DOHH2 (cell line): Measurements from ENCODE around the gene OR4D1.

Source experiments
- H3F3A ChIP-seq: fragments of 200-600 bp; sonication (generic), shearing (Covaris generic); 2 replicates; pipeline ENCODE4 v1.6.0; 2016; ENCODE audit warnings: antibody characterized with exemption, mild to moderate bottlenecking; ENCODE audit not compliant: control insufficient read depth, insufficient read depth
- H3K27ac ChIP-seq: fragments of 200-600 bp; sonication (generic); 2 replicates; pipeline ENCODE4 v1.5.1; 2014; ENCODE audit warnings: low read depth, mild to moderate bottlenecking, low read length, moderate library complexity
- H3K27me3 ChIP-seq: fragments of 200-600 bp; sonication (generic); 2 replicates; pipeline ENCODE4 v1.6.1; 2014; ENCODE audit warnings: mild to moderate bottlenecking, low read length, mixed read lengths; ENCODE audit not compliant: control insufficient read depth
- H3K36me3 ChIP-seq: fragments of 200-600 bp; sonication (generic); 2 replicates; pipeline ENCODE4 v1.6.1; 2014; ENCODE audit warnings: mild to moderate bottlenecking, low read length, moderate library complexity, mixed read lengths; ENCODE audit not compliant: control insufficient read depth
- H3K4me1 ChIP-seq: fragments of 200-600 bp; sonication (generic); 2 replicates; pipeline ENCODE4 v1.6.1; 2014; ENCODE audit warnings: mild to moderate bottlenecking, low read length, mixed read lengths; ENCODE audit not compliant: control insufficient read depth
- H3K4me2 ChIP-seq: fragments of 200-600 bp; sonication (generic); 2 replicates; pipeline ENCODE4 v1.6.0; 2014; ENCODE audit warnings: mild to moderate bottlenecking, low read length, moderate library complexity
- H3K4me3 ChIP-seq: fragments of 200-600 bp; sonication (generic); 2 replicates; pipeline ENCODE4 v1.5.1; 2014; ENCODE audit warnings: mild to moderate bottlenecking, low read length, mixed read lengths
- H3K79me2 ChIP-seq: fragments of 200-600 bp; sonication (generic); 2 replicates; pipeline ENCODE4 v1.6.1; 2014; ENCODE audit warnings: mild to moderate bottlenecking, low read length, mixed read lengths; ENCODE audit not compliant: control insufficient read depth
- H3K9me2 ChIP-seq: fragments of 200-600 bp; sonication (generic); replicated peaks from 2 replicates; pipeline ENCODE4 v1.6.1; 2014; ENCODE audit warnings: mild to moderate bottlenecking, low read length, mixed read lengths; ENCODE audit not compliant: control insufficient read depth
- H3K9me3 ChIP-seq: fragments of 200-600 bp; sonication (generic); 2 replicates; pipeline ENCODE4 v1.6.1; 2014; ENCODE audit warnings: antibody characterized with exemption, low read length, mixed read lengths; ENCODE audit not compliant: control insufficient read depth, insufficient read depth
- H4K20me1 ChIP-seq: fragments of 200-600 bp; sonication (generic); 2 replicates; pipeline ENCODE4 v1.6.0; 2014; ENCODE audit warnings: low read depth, mild to moderate bottlenecking, antibody characterized with exemption, low read length, moderate library complexity; ENCODE audit not compliant: control insufficient read depth, insufficient read depth
- CTCF ChIP-seq: fragments of 200-600 bp; sonication (generic); IDR thresholded peaks from one replicate; pipeline ENCODE4 v1.5.1; 2014; ENCODE audit warnings: antibody characterized with exemption, mild to moderate bottlenecking, low read depth, low read length; ENCODE audit not compliant: poor library complexity, severe bottlenecking
- EZH2phosphoT487 ChIP-seq: fragments of 200-600 bp; sonication (generic); IDR thresholded peaks from 2 replicates; pipeline ENCODE4 v1.6.1; 2017; ENCODE audit warnings: borderline replicate concordance, mild to moderate bottlenecking, antibody characterized with exemption, low read length, moderate library complexity, mixed read lengths

Gene OR4D1

GRCh38 chr17:58119491-58119890 lies 28.7 kb upstream of the OR4D1 start:
- TF ChIP-seq EZH2phosphoT487: no peak
- no peak for TF ChIP-seq CTCF
- no peaks in the 10 kb centered on the region for H3K9me3 ChIP-seq
- H3K4me2 ChIP-seq: no peak overlapping the region
- no peaks in the 10 kb centered on the region for H3K36me3 ChIP-seq
- no peak overlapping the region for H3K27ac ChIP-seq
- no peaks in the 10 kb centered on the region for H4K20me1 ChIP-seq
- H3F3A ChIP-seq: no peaks in the 10 kb centered on the region
- H3K27me3 ChIP-seq: peaks cover 2% of the 10 kb centered on the region; the same call in 1 of the 2 replicates
- no peaks in the 10 kb centered on the region for H3K9me2 ChIP-seq
- H3K4me1 ChIP-seq: no peaks in the 10 kb centered on the region
- no peaks in the 10 kb centered on the region for H3K79me2 ChIP-seq
- no peak overlapping the region for H3K4me3 ChIP-seq

GRCh38 chr17:58120195-58120822 lies 27.9 kb upstream of the OR4D1 start:
- H3K79me2 ChIP-seq: no peaks in the 10 kb centered on the region
- no peak for TF ChIP-seq CTCF
- TF ChIP-seq EZH2phosphoT487: no peak
- no peaks in the 10 kb centered on the region for H3K9me2 ChIP-seq
- H3K36me3 ChIP-seq: no peaks in the 10 kb centered on the region
- no peak overlapping the region for H3K4me3 ChIP-seq
- H3K27me3 ChIP-seq: peaks cover 2% of the 10 kb centered on the region; the same call in 1 of the 2 replicates
- H3K9me3 ChIP-seq: no peaks in the 10 kb centered on the region
- no peaks in the 10 kb centered on the region for H3F3A ChIP-seq
- no peaks in the 10 kb centered on the region for H3K4me1 ChIP-seq
- H3K4me2 ChIP-seq: no peak overlapping the region
- no peaks in the 10 kb centered on the region for H4K20me1 ChIP-seq
- H3K27ac ChIP-seq: no peak overlapping the region

GRCh38 chr17:58121925-58122324 lies 26.3 kb upstream of the OR4D1 start:
- H3K9me2 ChIP-seq: no peaks in the 10 kb centered on the region
- no peaks in the 10 kb centered on the region for H3F3A ChIP-seq
- no peak for TF ChIP-seq EZH2phosphoT487
- TF ChIP-seq CTCF: peak; percentile 39

More at GRCh38 chr17:58121925-58122324, 26.3 kb upstream of the OR4D1 start:
- H3K4me1 ChIP-seq: no peaks in the 10 kb centered on the region
- peaks cover 15% of the 10 kb centered on the region for H3K27me3 ChIP-seq
- no peak overlapping the region for H3K27ac ChIP-seq
- no peak overlapping the region for H3K4me2 ChIP-seq
- no peaks in the 10 kb centered on the region for H4K20me1 ChIP-seq
- no peaks in the 10 kb centered on the region for H3K79me2 ChIP-seq
- H3K36me3 ChIP-seq: no peaks in the 10 kb centered on the region
- no peaks in the 10 kb centered on the region for H3K9me3 ChIP-seq
- H3K4me3 ChIP-seq: no peak overlapping the region
